ENCODE measurements around the gene GID4.

The GID4 gene

DNA sequence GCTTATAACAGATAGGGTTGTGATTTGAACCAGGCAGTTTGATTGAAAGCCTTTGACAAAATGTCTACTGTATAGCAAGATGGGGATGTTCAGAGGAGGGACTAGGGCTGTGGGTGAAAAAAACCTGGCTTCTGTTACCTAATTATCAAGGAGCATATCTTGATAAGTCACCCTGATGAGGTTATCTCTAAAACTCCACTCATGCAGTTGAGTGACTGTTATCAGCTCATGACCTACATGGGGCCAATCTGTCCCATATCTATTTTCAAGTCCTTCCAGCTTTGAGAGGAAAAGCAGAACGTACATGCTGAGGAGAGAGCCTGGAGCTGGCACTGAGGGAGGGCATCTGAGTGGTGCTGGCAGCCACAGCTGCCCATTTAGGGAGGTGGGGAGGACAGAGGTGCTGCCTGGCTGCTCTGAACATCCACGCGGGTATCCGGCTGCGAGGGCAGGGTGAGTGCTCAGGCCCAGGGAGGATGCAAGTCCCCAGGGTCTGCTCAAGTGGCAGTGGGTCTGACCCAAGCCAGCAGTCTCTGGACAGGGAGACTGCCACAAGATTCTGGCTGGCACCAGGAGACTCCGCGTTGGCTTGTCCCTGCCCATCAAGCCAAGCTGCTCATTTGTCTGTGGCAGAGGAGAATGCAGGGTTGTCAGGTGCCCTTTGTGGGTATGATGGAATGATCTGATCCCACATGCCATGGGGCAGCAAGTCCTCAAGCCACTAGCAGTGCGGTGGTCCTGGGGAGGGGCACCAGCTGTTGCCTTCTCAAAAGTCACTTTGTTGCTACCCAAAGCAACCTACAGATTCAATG, 29.4 kb upstream of the GID4 start:
- Histone ChIP-seq H3K9me3 (no peaks in the 10 kb centered on the region), H3K4me1 (no peaks in the 10 kb centered on the region), H3K4me3 (no peak overlapping the region), H3K36me3 (peaks cover 5 to 78% (median 23%) of the 10 kb centered on the region in 3 donors), H3K27ac (no peak overlapping the region), H3K27me3 (no peaks in the 10 kb centered on the region)
- DNase-seq = no peak
- intact Hi-C loops (cut with DNase I; ENCODE audit: low total_unique reads) = no loop called here
- TF ChIP-seq CTCF (IDR thresholded peaks at IDR 0.05) = no peak

DNA sequence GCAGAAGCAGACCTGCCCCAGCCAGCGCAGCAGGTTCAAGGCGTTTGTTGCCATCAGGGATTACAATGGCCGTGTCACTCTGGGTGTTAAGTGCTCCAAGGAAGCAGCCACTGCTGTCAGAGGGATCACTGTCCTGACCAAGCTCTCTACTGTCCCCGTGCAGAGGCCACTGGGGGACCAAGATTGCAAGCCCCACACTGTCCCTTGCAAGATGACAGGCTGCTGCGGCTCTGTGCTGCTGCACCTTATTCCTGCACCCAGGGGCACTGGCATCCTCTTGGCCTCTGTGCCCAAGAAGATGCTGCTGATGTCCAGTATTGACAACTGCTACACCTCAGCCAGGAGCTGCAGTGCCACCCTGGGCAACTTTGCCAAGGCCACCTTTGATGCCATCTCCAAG, 27.9 kb upstream of the GID4 start:
- H3K36me3 ChIP-seq = peaks cover 16 to 77% (median 33%) of the 10 kb centered on the region in 3 donors
- intact Hi-C loops (cut with DNase I; ENCODE audit: low total_unique reads) = no loop called here
- H3K27me3 ChIP-seq = no peaks in the 10 kb centered on the region
- no peak for DNase-seq
- no peak overlapping the region for H3K27ac ChIP-seq
- H3K4me3 ChIP-seq = no peak overlapping the region
- H3K4me1 ChIP-seq = no peaks in the 10 kb centered on the region
- TF ChIP-seq CTCF (IDR thresholded peaks at IDR 0.05) = no peak
- no peaks in the 10 kb centered on the region for H3K9me3 ChIP-seq

GRCh38 chr17:18014006-18014405, 25.2 kb upstream of the GID4 start:
- no peak for DNase-seq
- Histone ChIP-seq H3K4me1 (no peaks in the 10 kb centered on the region), H3K27me3 (no peaks in the 10 kb centered on the region), H3K27ac (no peak overlapping the region), H3K4me3 (no peak overlapping the region), H3K36me3 (peaks cover 19 to 64% (median 36%) of the 10 kb centered on the region in 3 donors), H3K9me3 (no peaks in the 10 kb centered on the region)
- intact Hi-C loops (cut with DNase I; ENCODE audit: low total_unique reads) = no loop called here
- TF ChIP-seq CTCF (IDR thresholded peaks at IDR 0.05) = no peak

- no peak for TF ChIP-seq CTCF (IDR thresholded peaks at IDR 0.05)
- no peak for DNase-seq
- H3K27me3 ChIP-seq = no peaks in the 10 kb centered on the region
- H3K27ac ChIP-seq = no peak overlapping the region
- intact Hi-C loops (cut with DNase I; ENCODE audit: low total_unique reads) = no loop called here
- no peaks in the 10 kb centered on the region for H3K4me1 ChIP-seq
- H3K9me3 ChIP-seq = no peaks in the 10 kb centered on the region
- H3K36me3 ChIP-seq = peaks cover 19 to 58% (median 29%) of the 10 kb centered on the region in 3 donors
- no peak overlapping the region for H3K4me3 ChIP-seq
Measured at GRCh38 chr17:18015593-18015992, 23.6 kb upstream of the GID4 start.

DNA sequence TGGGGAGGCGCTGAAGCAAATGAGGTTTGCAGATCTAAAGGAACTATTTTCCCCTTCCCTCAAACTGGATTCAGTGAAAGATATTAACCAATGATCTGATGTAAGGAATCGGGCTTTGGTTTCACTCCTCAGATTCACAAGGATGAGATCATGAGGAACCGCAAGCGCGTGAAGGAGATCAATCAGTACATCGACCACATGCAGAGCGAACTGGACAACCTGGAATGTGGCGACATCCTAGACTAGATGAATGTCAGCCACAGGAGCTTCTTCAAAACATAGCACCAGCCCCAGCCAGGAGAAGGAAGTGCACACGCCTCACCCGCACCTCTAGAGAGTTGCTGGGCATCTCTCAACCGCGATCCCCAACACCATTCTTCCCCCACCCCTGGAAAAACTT, 22.8 kb upstream of the GID4 start:
- peaks cover 19 to 58% (median 29%) of the 10 kb centered on the region in 3 donors for H3K36me3 ChIP-seq
- H3K4me1 ChIP-seq = no peaks in the 10 kb centered on the region
- no peak for DNase-seq
- TF ChIP-seq CTCF (IDR thresholded peaks at IDR 0.05) = no peak
- intact Hi-C loops (cut with DNase I; ENCODE audit: low total_unique reads) = no loop called here
- no peaks in the 10 kb centered on the region for H3K27me3 ChIP-seq
- no peak overlapping the region for H3K27ac ChIP-seq
- no peak overlapping the region for H3K4me3 ChIP-seq
- no peaks in the 10 kb centered on the region for H3K9me3 ChIP-seq
